NB4 (cell line): ENCODE data around the gene KPNB1.

Source experiments
- CTCF ChIP-seq: IDR thresholded peaks from one replicate; pipeline ENCODE4 v1.5.1; 2012; ENCODE audit warnings: low read depth, low read length
- MAX ChIP-seq: IDR thresholded peaks from 2 replicates; pipeline ENCODE4 v1.6.1; 2011; ENCODE audit warnings: low read depth, low read length
- POLR2A ChIP-seq: IDR thresholded peaks from 2 replicates; pipeline ENCODE4 v1.6.1; 2011; ENCODE audit warnings: mild to moderate bottlenecking; ENCODE audit not compliant: insufficient read length; ENCODE audit errors: extremely low read depth

GRCh38 chr17:47713980-47714700 is 64.4 kb downstream of the KPNB1 start:
- TF ChIP-seq CTCF: no peak
- TF ChIP-seq POLR2A: no peak
- TF ChIP-seq MAX: no peak
